ENCODE data around the gene SMYD1.

Gene SMYD1

GRCh38 chr2:88123975-88124917 is 56.6 kb downstream of the SMYD1 start:
- no peak for DNase-seq (ENCODE audit: low spot score)

- DNase-seq (ENCODE audit: low spot score) = no peak
These were observed 57.8 kb downstream of the SMYD1 start for GRCh38 chr2:88125344-88125923.

- no peak for DNase-seq (ENCODE audit: low spot score)
These were observed 58.5 kb downstream of the SMYD1 start for GRCh38 chr2:88125924-88126771.

GRCh38 chr2:88126772-88127637 is 59.4 kb downstream of the SMYD1 start:
- DNase-seq (ENCODE audit: low spot score) = no peak

GRCh38 chr2:88127638-88127887 is 59.9 kb downstream of the SMYD1 start:
- DNase-seq (ENCODE audit: low spot score) = no peak

GRCh38 chr2:88127888-88128653 is 60.4 kb downstream of the SMYD1 start, which contains the start of gene FABP1:
FABP1 (minus strand) TSS chr2:88128062; CDS start chr2:88128017, 45 bp downstream.
- DNase-seq (ENCODE audit: low spot score) = no peak

GRCh38 chr2:88128654-88129312 is 61.2 kb downstream of the SMYD1 start:
- no peak for DNase-seq (ENCODE audit: low spot score)

GRCh38 chr2:88129313-88129959 is 61.8 kb downstream of the SMYD1 start:
- no peak for DNase-seq (ENCODE audit: low spot score)

GRCh38 chr2:88131201-88131998 is 63.8 kb downstream of the SMYD1 start:
- DNase-seq (ENCODE audit: low spot score) = no peak

- no peak for DNase-seq (ENCODE audit: low spot score)
These were observed 64.4 kb downstream of the SMYD1 start for GRCh38 chr2:88131999-88132368.

GRCh38 chr2:88133875-88134274 is 66.2 kb downstream of the SMYD1 start:
- no peak for DNase-seq (ENCODE audit: low spot score)

GRCh38 chr2:88136817-88137216 is 69.2 kb downstream of the SMYD1 start:
- no peak for DNase-seq (ENCODE audit: low spot score)

- no peak for DNase-seq (ENCODE audit: low spot score)
These were observed 70.2 kb downstream of the SMYD1 start for GRCh38 chr2:88137833-88138232.

GRCh38 chr2:88139203-88139702 is 71.6 kb downstream of the SMYD1 start:
- no peak for DNase-seq (ENCODE audit: low spot score)

GRCh38 chr2:88139804-88140203 is 72.2 kb downstream of the SMYD1 start:
- DNase-seq (ENCODE audit: low spot score) = no peak

GRCh38 chr2:88141952-88142351 is 74.3 kb downstream of the SMYD1 start:
- no peak for DNase-seq (ENCODE audit: low spot score)

- DNase-seq (ENCODE audit: low spot score) = no peak
These were observed 76.6 kb downstream of the SMYD1 start for GRCh38 chr2:88144271-88144670.

- no peak for DNase-seq (ENCODE audit: low spot score)
These were observed 77.4 kb downstream of the SMYD1 start for GRCh38 chr2:88144914-88145497.

- no peak for DNase-seq (ENCODE audit: low spot score)
These were observed 79.0 kb downstream of the SMYD1 start for GRCh38 chr2:88146590-88146989.
